Activated naive CD8-positive, alpha-beta T cell treated with anti-CD3 and anti-CD28 coated beads, Interleukin-2, amount 50 U/mL, for 16 hours (primary cell): ENCODE data around the gene GPR63.

Experiments
- DNase-seq: peaks from one replicate; pipeline ENCODE4 v3.0.0-alpha.2; 2020; ENCODE audit warnings: low read depth, low spot score

Gene GPR63

DNA sequence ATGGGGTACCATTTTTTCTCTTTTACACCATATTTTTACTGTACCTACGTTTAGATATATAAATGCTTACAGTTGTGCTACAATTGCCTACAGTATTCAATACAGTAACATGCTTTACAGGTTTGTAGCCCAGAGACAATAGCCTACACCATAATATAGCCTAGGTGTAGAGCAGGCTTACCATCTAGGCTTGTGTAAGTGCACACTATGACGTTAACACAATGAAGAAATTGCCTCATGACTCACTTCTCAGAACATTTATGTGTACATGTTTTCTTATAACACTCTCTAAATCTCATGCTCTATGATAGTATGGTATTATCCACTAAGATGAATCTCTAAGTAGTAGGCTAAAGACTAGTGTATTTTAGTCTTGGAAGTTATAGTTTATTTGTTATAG lies 13.5 kb downstream of the GPR63 start:
- DNase-seq = no peak

DNA sequence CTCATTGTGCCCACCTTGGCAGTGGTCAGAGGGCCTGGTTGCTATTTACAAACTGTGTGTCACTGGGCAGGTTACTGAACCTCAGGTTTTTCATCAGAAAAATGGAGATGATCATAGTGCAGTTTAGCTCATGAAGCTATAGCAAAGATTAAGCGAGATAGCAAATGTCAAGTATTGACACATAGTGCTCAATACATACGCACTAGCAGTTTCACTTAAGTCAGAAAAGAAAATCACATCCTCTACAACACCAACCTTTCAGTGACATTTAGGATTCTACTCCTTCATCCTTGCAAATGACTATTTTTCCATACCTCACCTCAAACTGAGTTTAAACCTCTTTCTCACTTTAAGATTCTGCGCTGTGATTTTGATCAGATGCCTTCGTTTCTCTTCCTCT lies 16.2 kb downstream of the GPR63 start:
- no peak for DNase-seq

DNA sequence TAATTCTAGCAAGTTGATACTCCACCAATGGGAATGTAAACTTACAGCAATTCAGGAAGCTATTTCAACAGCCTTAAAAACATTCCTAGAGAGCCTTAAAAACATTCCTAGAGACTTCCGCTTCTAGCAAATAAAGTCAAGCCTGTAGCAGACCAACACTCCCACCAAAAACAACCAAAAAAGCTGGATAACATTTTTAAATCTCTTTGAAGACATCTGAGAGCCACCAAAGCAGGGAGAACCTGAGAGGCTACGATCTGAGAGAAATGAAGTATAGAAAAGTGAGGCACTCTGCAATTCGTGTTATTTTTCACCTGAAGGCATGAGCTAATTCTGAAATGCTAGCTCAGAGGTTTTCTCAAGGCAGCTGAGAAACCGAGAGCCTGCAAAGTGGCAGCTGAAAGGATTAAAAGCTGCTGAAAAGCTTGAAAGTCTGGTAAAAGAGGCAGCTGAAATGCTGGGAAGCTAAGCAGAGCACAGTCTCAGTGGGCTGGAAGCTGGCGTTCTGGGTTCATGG lies 20.9 kb downstream of the GPR63 start:
- DNase-seq = no peak

DNA sequence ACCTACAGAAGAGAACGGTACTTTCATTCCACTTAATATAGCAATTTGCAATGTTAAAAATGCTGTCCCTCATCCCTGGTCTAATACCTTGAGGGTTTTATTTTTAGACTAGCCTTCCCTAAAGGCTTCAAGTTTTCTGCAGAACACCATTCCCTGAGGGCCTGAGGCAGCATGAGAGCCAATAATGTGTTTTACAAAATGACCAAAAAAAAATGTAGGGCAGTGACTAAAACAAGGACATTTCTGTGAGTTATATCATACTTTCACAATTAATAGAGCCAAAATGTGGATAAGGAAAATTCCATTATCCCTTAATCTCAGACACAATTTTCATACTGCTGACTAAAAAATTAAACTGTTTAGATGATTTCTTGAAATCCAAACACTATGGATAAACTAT lies 22.7 kb downstream of the GPR63 start:
- no peak for DNase-seq

DNA sequence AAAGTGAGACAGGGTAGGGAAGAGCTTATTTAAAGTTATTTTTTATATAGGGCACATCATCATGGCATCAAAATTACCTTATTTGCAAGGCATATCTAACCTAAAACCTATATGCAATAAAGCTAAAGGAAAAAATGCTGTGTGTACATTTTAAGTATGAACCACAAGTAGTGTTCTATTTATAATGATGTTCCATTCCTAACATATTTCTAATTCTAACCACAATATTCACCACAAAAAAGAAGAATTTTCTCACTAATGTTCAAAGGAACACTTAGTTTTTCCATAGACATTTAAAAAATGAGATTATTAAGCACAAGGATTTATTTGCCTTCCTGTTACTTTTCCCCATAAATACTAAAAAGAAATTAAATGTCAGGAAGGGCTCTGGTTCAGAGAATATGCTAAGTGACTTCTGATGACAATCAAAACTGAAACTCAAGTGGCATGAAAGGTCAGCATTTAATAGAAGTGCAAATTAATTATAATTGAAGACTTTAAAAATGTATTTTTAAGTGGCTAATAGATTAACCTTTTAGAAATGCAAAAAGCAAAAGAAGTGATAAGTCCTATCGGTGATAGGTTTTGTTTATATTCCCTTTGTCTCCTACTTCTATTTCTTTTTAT lies 25.1 kb downstream of the GPR63 start:
- no peak for DNase-seq

DNA sequence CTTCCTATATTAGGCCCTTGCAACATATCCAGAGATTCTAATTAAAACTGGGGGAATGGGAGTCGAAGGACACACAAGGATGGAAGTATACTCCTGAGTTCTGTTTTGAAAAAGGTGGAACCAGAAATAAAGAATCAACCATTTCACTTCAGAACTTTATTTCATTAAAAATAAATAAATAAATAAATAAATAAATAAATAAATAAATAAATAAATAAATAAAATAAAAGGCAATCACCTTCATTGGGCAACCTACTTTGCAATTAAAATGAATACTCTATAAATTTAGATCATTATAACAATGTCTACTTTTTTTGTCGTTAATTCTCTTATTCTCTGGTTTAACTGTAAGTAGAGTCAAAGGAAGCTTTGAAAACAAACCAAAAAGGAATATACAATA lies 25.6 kb downstream of the GPR63 start:
- no peak for DNase-seq

DNA sequence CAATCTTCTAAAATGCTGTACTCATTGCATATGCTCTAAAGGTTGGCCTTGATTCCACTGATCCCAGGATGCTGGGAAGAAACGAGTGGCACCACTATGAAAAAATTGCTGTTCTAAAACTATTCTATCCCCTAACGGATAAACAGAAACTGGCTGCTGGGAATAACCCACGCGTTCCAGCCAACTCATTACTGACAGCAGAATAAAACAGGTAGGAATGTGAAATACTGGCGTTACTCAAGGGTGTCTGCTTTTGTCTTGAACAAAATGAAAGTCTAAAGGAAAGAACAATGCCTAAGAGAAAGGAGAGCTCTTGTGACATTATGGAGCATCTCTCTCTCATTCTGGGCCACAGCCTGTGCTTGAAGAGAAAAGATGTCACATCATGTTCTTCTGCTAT lies 26.1 kb downstream of the GPR63 start:
- DNase-seq = no peak

DNA sequence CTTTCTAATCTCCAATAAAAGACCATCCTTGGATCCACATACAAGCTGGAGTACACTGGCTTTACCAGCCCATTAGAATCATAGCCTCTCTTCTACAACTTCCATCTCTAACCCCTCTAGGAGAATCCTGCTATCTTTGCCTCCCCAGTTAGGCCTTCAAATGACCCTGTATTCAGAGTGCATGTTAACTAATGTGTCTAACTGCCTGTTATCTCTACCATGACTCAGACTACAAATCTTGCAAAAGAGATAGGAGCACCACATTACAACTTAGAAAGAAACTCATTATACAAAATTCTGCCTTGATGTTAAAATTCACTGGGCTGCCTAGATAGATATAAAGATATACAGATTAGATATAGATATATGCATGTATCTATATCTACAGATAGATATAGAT lies 28.2 kb downstream of the GPR63 start:
- no peak for DNase-seq

DNA sequence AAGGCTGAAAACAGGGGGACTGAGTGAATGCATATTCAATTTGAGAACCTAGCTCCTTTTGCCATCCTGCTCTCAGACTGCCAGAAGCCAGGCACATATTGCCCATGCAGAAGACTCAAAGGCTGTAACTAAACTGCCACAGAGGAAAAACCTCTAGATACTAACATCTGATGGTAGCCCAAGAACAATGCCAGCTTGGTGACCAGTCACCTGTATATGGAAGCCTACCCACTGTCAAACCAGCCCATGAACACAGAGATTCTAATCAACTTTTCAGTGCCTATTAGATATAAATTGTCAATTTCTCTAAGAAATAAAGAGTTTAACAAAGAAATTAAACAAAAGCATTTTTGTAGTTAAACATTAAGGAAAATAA lies 34.2 kb downstream of the GPR63 start:
- no peak for DNase-seq

DNA sequence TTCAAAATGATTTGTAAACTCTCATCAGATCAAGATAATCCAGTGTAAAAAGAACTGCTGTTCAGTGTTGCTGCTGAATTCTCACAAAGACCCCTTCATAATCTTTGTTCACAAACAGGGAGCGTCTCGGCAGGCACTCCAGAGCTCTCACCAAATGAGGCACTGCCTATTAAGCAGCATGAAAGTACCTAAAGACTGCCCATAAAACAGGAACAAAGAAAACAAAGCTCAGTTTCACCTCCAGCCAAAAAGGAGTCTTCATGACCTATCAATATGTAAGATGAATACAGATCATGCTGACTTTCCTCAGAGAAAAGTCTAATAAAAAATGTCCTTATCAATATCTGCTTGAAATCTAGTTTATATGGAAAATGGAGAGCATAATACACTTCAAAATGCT lies 41.8 kb downstream of the GPR63 start:
- no peak for DNase-seq

DNA sequence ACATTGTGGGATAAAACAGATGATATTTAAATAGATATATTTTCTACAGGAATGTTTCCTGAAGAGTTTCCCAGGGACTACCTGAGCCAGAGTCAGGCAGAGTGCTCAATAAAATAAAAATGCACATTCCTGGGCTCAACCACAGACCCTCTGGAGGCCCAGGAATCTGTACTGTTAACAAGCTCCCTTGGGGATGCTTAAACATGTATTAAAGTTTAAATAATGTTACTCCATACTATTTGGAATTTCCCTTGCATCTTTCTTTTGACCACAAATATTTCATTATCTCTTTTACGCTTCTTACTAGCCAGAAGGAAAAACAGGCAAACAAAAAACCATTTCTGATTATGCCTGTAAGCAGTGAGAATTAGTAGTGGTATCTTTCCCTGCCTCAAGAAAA lies 42.3 kb downstream of the GPR63 start:
- DNase-seq = no peak

DNA sequence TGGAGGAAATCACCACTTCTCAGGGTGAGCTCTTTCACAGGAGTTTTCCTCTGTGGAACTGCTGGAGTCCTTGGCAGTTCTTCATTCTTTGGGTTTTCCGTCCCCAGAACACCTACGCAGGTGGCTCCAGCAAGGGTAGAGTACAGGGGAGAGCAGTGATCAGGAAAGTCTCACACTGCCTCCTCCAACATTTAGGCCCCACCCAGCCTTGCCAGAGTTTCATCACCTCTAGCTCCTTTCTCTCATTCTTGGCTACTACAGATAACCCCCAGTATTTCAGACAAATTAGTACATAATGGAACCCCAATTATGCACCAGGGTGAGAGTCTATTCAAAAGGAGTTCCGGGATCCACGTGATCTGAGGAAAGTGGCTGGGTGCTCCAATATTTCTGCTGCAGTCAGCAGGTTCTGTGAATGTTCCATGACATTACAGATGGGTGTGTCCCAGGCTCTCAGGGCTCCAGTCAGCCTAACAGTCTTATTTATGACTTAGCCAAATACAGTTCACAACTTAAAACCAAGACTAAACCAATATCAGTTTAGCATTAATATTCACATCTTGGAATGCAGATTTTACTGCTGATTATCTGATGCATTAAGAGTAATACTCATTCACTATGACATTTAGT lies 44.6 kb downstream of the GPR63 start:
- no peak for DNase-seq

DNA sequence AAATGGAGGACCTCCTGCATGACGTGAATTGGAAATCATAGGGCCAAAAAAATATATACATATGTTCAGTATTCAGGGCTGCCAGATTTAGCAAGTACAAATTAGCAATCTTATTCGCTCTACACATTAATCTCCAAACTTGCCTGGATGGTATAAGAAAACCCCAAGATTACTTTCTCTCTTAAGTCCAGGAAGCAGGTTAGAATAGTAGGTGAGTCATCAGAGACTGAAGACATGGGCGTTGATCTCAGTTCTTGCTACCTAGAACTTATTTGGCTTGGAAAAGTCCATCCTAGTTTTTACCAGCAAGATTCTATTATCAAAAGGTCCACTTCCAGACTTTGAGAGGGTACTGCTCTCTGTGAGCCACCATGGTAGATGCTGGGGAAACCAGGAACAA lies 47.4 kb downstream of the GPR63 start:
- no peak for DNase-seq

DNA sequence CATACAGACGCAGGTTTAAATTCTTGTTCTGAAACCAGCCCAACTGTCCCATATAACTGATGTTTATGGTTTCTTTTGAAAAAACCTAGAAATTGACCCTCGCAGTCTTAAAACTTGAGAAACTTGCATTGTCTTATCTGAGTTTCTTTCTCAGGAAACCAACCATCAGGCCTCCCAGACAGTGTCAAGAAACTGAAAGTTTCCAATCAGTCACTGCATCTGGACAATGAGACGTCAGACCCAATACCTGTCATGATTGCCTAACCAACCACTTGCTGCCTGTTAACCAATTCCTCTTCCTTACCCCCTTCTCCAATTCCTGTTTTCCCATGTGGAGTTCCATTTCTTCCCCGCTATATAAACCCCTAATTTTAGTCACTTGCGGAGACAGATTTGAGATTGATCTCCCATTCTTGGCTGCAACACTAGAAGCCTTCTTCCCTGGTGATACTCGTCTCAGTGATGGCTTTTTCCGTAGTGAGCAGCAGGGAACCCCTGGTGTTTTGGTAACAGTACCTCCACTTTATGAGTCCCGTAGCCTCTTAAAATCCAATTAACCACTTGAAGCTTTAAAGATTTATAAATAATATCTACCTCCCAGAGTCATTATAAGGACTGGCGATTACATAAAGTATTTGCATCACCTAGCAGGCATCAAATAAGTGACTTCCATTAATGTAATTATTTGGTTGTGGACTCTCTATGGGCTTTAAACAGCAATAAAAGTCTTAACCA lies 49.3 kb downstream of the GPR63 start:
- DNase-seq = no peak

DNA sequence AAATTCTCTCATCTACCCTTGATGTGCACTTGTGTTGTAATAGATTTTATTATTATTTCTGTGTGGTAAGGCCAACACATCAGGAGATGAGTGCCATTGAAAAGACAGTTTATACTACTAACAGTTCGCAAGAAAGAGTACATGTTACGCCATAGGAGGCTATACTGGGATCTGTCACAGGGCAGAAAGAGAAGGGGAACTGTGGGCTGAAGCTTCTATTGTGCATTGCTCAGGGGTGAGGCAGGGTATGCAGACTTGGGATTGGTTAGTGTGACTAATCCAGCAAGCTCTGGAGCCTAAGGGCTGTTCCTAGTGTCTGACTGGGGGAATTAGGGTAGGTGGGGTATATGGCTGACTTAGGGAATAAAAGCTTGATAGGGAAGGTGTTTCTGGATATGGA lies 50.9 kb downstream of the GPR63 start:
- DNase-seq = no peak

DNA sequence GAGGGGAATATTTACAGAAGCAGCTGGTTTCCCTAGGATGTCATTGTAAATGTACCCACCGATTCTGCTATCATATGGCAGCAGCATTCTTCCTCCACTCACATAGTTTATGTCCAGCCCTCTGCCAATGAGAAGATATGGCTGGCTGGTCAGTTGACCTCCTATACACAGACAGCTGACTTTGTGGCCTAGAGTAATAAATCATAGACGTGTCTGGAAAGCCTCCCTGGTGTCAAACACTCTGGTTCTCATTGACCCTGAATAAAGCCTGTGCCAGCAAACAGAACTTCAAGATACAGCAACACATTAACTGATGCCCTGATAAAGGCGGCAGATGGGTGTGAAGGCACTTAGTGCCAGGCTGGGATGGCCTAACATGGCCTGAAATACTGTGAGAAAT lies 52.6 kb downstream of the GPR63 start:
- DNase-seq = no peak

DNA sequence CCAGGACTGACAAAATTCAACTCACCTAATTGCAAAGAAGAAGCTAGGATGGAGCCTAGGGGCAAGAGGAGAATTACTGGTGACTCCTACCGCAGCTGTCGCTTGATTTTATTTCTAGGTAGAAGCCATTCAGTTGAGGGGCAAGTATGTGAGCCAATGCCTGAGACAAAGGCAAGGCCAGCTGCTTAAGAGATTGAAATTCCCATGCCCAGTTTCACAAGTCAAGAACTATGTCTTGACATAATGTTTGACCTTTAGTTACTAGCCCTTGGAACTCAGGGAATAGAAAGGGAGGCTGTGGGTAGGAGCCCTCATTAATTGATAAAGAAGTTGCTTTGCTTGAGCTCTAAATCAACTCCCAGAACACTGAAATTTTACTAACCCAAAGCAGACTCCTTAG lies 54.0 kb downstream of the GPR63 start:
- no peak for DNase-seq

DNA sequence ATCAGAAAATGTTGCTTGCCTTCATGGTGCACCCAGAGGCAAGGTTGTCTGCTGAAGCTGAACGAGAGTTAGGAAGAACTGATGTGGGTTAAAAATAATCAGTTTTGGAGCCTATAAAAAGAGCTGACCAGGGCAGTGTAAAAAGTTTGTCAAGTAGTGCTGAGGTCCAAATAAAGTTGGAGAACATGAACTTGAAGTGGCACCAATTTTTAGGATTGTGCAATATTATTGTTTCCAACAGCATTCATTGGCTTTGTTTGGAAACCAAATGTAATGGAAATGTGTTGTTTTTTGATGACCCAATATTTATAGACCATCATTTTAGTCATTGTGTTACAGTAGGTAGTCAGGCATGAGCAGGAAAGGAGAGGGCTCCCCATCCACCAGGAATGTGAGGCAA lies 55.7 kb downstream of the GPR63 start:
- DNase-seq = no peak

DNA sequence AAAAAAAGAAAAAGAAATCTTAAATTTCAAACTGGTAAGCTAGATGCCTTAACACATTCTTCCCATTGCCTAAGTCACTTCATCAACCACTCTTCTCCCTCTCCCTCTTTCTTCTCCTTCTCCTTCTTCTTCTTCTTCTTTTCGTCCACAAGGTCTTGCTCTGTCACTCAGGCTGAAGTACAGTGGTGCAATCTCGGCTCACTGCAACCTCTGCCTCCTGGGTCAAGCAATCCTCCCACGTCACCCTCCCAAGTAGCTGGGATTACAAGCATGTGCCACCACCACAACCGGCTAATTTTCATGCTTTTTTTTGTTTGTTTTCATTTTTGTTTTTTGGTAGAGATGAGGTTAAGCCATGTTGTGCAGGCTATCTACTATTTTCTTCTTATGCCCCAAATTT lies 60.2 kb downstream of the GPR63 start:
- DNase-seq = no peak

DNA sequence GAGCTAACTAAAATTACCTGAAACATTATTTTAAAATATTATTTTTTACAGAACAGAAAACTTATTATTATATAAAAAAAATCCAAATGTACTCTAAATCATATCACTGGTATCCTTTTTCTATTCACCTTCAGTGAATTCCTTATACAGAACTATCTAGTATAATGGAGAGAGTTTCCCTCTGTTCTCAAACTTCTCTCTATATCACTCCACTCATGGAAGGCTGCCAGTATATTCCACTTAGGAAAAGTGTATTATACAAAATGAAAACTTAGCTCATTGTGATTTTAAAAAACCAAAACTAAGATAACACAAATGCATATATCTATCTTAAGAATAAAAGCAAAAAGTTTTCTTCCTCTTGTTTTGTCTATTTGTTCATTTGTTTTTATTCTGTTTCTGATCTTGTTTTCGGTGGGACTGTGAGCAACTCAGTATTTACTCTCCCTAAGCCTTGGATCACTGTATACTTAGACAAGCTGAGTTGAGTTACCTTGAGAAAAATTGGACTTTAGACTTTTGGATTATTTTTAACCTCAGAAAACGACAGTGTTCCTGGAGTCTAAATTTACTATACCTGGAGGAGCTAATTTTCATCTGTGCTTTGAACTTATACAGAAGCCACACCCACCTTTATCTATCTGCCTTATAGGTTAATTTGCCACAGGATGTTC lies 61.4 kb downstream of the GPR63 start:
- no peak for DNase-seq

DNA sequence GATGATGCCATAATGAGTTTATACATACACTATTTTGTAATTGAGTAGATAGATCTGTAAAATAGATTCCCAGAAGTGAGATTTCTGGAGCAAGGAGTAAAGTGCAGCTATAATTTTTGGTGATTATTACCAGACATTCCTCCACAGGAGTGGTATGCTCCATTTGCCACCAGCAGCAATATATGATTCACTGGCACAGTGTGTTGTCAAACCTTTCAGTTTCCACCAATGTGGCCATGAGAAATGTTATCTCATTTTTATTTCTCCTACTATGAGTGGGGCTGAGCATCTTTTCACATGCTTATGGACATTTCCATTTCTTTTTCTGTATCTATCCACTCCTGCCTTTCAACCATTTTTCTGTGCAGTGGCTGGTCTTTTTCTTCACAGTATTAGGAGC lies 70.5 kb downstream of the GPR63 start:
- DNase-seq = no peak

DNA sequence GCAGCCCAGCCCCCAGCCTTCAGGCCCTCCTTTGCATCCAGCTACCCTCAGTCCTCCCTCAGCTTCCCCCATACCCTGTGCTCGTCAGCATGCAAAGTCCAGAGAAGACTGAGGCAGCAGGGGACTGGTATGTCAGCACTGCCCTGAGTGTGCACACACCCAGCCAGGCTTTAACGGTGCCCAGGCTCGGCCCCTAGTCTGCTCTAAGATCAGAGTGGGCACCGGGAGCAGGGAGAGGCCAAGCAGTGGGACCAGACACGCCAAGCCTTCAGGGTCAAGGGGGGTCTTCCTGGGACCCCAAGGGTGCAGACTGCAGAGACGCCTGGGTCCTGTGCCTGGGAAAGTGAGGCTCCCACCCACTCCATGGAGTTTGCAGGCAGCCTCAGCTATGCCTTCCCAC lies 74.7 kb downstream of the GPR63 start:
- DNase-seq = no peak

DNA sequence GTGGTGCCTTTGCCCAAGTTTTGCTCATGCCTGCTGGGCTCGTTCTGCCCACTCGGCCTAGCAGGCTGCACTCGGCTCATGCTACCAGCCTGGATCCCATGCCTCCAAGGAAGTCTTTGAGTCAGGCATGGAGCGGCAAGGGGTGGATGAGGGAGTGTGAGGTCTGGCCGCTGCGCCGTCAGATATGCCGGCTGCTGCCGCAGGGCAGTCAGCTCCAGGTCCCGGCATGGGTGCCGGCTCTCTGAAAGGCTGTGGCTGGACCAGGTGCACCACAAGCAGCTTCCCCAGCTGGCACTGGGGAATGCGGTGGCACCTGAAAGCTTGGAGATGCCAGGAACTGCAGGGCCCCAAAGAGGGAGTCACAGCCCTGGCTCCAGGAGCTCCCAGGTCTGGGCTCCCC lies 75.5 kb downstream of the GPR63 start:
- no peak for DNase-seq
